Measurements from ENCODE around the gene GNAT1. TPM values are rescaled to one million over a fixed set of nuclear protein-coding genes. Genes with fewer than 3 reads are reported as not detected.

GNAT1 gene
- total and polyA plus RNA-seq, 2 of the 13 experiments (the other 11 are each of a cell fraction or from before 2014, with no cell fraction given), result 0.15 TPM; not detected in 1

DNA sequence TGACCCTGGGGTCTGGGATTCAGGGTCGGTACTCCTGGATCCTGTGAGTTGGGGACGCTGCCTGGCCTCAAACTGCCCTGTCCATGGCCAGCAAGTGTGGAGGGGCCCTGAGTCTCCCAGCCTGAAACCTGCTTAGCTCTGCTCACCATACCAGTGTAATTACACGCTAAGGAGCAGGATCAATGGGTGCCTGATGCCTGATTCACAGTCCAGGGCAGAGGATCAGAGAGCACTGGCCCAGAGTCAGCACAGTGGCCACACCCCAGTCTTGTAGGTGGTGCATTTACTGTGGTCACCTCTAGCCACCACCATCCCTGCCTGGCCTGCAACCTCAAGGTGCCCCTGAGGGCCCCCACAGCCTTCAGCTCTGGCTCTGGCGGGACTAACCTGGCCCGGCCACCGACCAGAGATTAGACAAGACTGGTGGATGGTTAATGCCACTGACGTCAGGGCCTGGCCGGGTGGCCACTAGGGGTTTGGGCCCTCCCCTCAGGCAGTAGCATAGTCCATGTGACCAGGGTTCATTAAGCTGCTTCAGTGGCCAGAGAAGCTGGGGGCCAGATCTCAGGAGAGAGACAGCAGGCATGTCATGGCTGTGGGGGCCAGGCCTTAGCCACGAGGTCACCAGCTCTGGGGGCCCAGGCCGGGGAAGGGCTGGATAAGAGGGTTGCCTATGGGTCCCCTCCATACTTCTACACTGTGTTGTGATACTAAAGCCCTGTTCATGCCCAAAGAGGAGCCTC lies 10.3 kb downstream of the GNAT1 start (continued):
- TF ChIP-seq MYC (CRISPR knock-in tag; IDR thresholded peaks at IDR 0.05; ENCODE audit: borderline replicate concordance) (peak; percentile 81), TEAD3 (CRISPR knock-in tag; optimal IDR thresholded peaks at IDR 0.05; ENCODE audit: borderline replicate concordance) (peak; percentile 40), ZNF652 (CRISPR knock-in tag; IDR thresholded peaks at IDR 0.05; ENCODE audit: borderline replicate concordance, low read depth) (no peak), HIC2 (CRISPR knock-in tag; IDR thresholded peaks at IDR 0.05; ENCODE audit: low read depth) (peak; percentile 87), PAF1 (CRISPR knock-in tag; IDR thresholded peaks at IDR 0.05) (no peak), ZFP36L1 (CRISPR knock-in tag; IDR thresholded peaks at IDR 0.05) (peak; percentile 68; the same call in 1 of the 2 replicates), ZNF503 (CRISPR knock-in tag; IDR thresholded peaks at IDR 0.05) (peak; percentile 56; the same call in 1 of the 2 replicates), ZNF430 (CRISPR knock-in tag; IDR thresholded peaks at IDR 0.05) (no peak), ZNF335 (CRISPR knock-in tag; IDR thresholded peaks at IDR 0.05) (no peak), TGIF2 (CRISPR knock-in tag; IDR thresholded peaks at IDR 0.05) (0 out of 2 replicates have a peak, but pooled peaks have one; percentile 84), MTF1 (CRISPR knock-in tag; IDR thresholded peaks at IDR 0.05) (no peak), ZNF441 (CRISPR knock-in tag; IDR thresholded peaks at IDR 0.05; ENCODE audit: borderline replicate concordance) (no peak), ZMYM4 (CRISPR knock-in tag; IDR thresholded peaks at IDR 0.05) (no peak)
- TF ChIP-seq, protein P1, sequence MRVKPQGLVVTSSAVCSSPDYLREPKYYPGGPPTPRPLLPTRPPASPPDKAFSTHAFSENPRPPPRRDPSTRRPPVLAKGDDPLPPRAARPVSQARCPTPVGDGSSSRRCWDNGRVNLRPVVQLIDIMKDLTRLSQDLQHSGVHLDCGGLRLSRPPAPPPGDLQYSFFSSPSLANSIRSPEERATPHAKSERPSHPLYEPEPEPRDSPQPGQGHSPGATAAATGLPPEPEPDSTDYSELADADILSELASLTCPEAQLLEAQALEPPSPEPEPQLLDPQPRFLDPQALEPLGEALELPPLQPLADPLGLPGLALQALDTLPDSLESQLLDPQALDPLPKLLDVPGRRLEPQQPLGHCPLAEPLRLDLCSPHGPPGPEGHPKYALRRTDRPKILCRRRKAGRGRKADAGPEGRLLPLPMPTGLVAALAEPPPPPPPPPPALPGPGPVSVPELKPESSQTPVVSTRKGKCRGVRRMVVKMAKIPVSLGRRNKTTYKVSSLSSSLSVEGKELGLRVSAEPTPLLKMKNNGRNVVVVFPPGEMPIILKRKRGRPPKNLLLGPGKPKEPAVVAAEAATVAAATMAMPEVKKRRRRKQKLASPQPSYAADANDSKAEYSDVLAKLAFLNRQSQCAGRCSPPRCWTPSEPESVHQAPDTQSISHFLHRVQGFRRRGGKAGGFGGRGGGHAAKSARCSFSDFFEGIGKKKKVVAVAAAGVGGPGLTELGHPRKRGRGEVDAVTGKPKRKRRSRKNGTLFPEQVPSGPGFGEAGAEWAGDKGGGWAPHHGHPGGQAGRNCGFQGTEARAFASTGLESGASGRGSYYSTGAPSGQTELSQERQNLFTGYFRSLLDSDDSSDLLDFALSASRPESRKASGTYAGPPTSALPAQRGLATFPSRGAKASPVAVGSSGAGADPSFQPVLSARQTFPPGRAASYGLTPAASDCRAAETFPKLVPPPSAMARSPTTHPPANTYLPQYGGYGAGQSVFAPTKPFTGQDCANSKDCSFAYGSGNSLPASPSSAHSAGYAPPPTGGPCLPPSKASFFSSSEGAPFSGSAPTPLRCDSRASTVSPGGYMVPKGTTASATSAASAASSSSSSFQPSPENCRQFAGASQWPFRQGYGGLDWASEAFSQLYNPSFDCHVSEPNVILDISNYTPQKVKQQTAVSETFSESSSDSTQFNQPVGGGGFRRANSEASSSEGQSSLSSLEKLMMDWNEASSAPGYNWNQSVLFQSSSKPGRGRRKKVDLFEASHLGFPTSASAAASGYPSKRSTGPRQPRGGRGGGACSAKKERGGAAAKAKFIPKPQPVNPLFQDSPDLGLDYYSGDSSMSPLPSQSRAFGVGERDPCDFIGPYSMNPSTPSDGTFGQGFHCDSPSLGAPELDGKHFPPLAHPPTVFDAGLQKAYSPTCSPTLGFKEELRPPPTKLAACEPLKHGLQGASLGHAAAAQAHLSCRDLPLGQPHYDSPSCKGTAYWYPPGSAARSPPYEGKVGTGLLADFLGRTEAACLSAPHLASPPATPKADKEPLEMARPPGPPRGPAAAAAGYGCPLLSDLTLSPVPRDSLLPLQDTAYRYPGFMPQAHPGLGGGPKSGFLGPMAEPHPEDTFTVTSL (CRISPR knock-in tag; IDR thresholded peaks at IDR 0.05; ENCODE audit: borderline replicate concordance), result no peak
- TF ChIP-seq, protein P2, sequence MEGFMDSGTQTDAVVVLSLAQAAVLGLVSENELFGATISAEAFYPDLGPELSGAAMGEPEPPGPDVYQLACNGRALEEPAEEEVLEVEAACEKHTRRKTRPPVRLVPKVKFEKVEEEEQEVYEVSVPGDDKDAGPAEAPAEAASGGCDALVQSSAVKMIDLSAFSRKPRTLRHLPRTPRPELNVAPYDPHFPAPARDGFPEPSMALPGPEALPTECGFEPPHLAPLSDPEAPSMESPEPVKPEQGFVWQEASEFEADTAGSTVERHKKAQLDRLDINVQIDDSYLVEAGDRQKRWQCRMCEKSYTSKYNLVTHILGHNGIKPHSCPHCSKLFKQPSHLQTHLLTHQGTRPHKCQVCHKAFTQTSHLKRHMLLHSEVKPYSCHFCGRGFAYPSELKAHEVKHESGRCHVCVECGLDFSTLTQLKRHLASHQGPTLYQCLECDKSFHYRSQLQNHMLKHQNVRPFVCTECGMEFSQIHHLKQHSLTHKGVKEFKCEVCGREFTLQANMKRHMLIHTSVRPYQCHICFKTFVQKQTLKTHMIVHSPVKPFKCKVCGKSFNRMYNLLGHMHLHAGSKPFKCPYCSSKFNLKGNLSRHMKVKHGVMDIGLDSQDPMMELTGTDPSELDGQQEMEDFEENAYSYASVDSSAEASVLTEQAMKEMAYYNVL (CRISPR knock-in tag; IDR thresholded peaks at IDR 0.05; ENCODE audit: borderline replicate concordance), result peak; percentile 8; the same call in 1 of the 2 replicates
- TF ChIP-seq, protein P3, sequence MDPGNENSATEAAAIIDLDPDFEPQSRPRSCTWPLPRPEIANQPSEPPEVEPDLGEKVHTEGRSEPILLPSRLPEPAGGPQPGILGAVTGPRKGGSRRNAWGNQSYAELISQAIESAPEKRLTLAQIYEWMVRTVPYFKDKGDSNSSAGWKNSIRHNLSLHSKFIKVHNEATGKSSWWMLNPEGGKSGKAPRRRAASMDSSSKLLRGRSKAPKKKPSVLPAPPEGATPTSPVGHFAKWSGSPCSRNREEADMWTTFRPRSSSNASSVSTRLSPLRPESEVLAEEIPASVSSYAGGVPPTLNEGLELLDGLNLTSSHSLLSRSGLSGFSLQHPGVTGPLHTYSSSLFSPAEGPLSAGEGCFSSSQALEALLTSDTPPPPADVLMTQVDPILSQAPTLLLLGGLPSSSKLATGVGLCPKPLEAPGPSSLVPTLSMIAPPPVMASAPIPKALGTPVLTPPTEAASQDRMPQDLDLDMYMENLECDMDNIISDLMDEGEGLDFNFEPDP (CRISPR knock-in tag; conservative IDR thresholded peaks at IDR 0.05), result no peak

Data from HepG2 (cell line).